Activated CD4-positive, alpha-beta T cell treated with anti-CD3 and anti-CD28 coated beads for 24 hours (primary cell): ENCODE data around the gene IFNA21.
"Not testable (repeated sequence)": the region's sequence is repeated elsewhere in the genome, so short reads cannot be mapped to it uniquely, and the experiment has no call there.

ENCODE experiments used
- DNase-seq, 2 donors: peaks; one replicate each; pipeline ENCODE4 v3.0.0-alpha.2; 2020; ENCODE audit warnings: low read depth in 2 of 2

Gene IFNA21

DNA sequence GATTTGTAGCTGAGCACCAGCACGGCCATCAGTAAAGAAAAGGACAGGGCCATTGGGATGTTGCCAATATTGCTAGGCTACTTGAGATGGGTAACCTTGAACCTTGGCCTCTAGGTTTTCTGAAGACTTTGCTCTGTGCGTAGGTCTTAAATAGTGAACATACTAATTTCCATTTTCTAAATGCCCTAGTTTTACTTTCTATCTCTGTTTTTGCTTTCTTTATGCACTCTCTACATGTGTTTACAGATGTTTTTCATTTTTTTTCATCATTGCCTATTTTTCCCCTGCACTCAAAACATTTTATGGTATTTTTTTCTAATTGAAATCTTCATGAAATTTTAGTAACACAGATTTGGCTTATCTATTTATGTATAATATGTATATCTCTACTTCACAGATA is at the start of gene IFNA21:
Gene IFNA21 (minus strand): TSS at position 101 of the 400 bp plus-strand sequence. CDS start 48 bp downstream, at position 53.
- not testable (repeated sequence) for DNase-seq

DNA sequence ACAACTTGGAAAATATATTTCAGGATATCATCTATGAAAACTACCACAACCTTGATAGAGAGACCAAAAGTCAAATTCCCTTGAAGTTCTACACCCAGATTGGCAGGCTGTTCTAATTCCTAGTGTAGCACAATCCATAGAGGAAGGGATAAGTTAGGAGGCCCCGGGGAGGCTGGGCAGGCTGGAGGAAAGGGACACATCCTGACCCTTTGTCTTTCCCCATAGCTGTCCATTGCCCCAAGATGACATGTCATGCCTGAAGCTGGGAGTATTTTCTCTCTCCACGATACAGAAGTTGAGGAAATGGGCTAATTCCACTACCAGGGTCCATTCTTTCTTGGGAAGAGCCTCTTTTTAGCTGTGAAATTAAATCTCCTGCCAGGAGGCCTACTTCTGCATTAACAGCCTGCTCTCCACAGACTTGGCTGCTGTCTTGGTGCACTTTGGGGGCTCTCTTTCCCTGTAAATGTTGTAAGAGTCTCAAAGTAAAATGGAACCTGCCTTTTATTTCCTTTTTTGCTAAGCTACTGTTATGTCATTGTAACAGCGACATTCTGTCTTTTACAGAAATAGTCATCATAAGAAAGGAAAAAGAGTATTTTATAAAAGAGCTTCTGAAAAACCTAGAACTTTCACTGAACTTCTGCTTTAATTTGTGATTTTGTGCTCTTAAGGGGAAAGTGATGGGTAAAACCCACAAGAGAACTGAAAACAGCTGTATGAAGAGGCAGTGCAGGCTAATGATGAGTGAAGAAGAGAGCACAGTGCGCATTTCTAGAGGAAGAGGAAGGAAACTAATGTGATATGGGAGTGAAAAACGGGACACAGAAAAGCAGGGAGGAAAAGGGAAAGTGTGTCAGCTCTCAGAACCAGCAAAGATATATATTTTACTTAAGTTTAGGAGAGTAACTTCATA is 47.2 kb upstream of the IFNA21 start:
- not testable (repeated sequence) for DNase-seq

DNA sequence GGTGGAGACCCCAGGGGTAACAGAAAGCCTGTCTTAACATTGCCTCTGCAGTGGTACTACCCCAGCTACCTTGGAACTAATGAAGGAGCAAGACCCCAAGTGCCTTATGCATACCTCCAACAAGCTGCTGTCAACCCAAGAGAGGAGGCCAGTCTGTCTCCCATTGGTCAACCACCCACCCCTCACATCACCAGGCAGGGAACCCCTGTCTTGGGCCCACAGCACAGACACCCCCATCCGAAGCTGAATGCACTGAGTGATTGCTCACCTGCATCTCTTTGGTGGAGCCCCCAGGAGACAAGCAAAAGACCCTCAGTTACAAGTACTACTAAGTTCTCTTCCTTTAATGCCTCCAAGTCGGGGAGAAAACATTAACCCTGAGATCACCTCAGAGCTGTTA is 45.7 kb upstream of the IFNA21 start:
- DNase-seq: not testable (repeated sequence)

DNA sequence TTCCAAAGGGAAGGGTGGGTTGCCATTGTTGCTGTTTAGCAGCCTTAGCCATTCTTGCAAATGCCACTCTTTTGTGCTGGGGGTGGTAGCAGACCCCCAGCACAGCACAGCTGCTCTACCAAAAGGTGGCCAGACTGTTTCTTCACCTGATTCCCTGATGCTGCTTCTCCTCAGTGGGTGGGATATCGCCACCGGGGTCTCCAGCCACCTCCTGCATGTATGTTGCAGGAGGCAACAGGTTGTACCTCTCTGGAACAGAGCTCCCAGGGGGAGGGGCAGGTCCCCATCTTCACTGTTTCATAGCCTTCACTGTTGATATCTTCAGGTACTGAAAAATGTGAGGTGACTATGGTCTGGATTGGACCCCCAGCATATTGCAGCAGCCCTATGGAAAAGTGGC is 44.3 kb upstream of the IFNA21 start:
- DNase-seq: not testable (repeated sequence)

DNA sequence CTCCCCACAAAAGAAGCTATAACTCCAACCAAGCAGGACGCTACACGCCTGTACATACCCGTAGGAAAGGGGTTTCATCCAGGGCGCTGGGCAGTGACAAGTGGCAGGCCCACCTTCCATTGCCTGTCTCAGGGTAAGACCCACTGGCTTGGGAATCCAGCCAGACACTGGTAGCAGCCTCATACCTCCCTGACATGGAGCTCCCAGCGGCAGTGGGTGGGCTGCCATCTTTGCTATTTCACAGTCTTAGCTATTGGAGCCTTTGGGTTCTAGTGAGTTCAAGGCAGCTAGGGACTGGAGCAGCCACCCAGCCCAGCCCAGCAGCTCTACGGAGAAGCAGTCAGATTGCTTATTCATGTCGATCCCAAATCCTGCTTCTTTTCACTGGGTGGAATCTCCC is 43.9 kb upstream of the IFNA21 start:
- no peak for DNase-seq

DNA sequence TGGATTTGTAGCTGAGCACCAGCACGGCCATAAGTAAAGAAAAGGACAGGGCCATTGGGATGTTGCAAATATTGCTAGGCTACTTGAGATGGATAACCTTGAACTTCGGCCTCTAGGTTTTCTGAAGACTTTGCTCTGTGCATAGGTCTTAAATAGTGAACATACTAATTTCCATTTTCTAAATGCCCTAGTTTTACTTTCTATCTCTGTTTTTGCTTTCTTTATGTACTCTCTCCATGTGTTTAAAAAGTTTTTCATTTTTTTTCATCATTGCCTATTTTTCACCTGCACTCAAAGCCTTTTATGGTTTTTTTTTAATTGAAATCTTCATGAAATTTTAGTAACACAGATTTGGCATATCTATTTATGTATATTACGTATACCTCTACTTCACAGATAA is 40.6 kb upstream of the IFNA21 start, which contains the start of gene IFNA10:
Gene IFNA10 (minus strand): TSS at position 101 of the 400 bp plus-strand sequence. CDS start 46 bp downstream, at position 55.
- DNase-seq: not testable (repeated sequence)

DNA sequence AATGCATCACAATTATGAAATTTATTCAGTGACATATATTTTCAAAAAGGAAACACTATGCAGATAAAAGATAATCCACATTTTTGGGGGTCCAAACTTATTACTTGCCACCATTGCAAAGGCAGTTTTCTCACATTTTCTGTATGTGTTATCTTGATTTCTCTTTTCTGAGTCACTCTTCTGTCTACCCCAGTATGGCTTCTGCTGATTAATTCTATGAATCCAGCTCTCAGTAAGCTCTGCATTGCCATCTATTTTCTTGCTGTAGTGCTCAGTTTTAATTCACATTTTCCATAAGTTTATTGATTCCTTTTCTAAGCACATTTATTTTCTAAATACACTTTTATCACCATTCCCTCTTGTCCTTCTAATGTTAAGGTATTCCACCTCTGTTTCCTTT is 38.7 kb upstream of the IFNA21 start:
- DNase-seq: no peak

DNA sequence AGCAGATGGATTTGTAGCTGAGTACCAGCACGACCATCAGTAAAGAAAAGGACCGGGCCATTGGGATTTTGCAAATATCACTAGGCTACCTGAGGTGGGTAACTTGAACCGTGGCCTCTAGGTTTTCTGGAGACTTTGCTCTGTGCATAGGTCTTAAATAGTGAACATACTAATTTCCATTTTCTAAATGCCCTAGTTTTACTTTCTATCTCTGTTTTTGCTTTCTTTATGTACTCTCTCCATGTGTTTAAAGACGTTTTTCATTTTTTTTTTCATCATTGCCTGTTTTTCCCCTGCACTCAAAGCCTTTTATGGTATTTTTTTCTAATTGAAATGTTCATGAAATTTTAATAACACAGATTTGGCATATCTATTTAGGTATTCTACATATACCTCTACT is 35.6 kb upstream of the IFNA21 start, which contains the start of gene IFNA7:
Gene IFNA7 (minus strand): TSS at position 101 of the 400 bp plus-strand sequence. CDS start 40 bp downstream, at position 61.
- DNase-seq: not testable (repeated sequence)

DNA sequence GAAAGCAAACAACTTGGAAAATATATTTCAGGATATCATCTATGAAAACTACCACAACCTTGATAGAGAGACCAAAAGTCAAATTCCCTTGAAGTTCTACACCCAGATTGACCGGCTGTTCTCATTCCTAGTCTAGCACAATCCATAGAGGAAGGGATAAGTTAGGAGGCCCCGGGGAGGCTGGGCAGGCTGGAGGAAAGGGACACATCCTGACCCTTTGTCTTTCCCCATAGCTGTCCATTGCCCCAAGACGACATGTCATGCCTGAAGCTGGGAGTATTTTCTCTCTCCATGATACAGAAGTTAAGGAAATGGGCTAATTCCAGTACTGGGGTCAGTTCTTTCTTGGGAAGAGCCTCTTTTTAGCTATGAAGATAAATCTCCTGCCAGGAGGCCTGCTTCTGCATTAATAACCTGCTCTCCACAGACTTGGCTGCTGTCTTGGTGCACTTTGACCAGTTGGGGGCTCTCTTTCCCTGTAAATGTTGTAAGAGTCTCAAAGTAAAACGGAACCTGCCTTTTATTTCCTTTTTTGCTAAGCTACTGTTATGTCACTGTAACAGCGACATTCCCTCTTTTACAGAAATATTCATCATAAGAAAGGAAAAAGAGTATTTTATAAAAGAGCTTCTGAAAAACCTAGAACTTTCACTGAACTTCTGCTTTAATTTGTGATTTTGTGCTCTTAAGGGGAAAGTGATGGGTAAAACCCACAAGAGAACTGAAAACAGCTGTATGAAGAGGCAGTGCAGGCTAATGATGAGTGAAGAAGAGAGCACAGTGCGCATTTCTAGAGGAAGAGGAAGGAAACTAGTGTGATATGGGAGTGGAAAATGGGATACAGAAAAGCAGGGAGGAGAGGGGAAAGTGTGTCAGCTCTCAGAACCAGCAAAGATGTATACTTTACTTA is 28.7 kb upstream of the IFNA21 start:
- DNase-seq: peak in 1 of 2 donors; percentile 5

DNA sequence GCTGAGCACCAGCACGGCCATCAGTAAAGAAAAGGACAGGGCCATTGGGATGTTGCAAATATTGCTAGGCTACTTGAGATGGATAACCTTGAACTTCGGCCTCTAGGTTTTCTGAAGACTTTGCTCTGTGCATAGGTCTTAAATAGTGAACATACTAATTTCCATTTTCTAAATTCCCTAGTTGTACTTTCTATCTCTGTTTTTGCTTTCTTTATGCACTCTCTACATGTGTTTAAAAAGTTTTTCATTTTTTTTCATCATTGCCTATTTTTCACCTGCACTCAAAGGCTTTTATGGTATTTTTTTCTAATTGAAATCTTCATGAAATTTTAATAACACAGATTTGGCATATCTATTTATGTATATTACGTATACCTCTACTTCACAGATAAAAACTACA is 21.0 kb upstream of the IFNA21 start, which contains the start of gene IFNA4:
Gene IFNA4 (minus strand): TSS at position 101 of the 400 bp plus-strand sequence. CDS start 56 bp downstream, at position 45.
- DNase-seq: not testable (repeated sequence)

DNA sequence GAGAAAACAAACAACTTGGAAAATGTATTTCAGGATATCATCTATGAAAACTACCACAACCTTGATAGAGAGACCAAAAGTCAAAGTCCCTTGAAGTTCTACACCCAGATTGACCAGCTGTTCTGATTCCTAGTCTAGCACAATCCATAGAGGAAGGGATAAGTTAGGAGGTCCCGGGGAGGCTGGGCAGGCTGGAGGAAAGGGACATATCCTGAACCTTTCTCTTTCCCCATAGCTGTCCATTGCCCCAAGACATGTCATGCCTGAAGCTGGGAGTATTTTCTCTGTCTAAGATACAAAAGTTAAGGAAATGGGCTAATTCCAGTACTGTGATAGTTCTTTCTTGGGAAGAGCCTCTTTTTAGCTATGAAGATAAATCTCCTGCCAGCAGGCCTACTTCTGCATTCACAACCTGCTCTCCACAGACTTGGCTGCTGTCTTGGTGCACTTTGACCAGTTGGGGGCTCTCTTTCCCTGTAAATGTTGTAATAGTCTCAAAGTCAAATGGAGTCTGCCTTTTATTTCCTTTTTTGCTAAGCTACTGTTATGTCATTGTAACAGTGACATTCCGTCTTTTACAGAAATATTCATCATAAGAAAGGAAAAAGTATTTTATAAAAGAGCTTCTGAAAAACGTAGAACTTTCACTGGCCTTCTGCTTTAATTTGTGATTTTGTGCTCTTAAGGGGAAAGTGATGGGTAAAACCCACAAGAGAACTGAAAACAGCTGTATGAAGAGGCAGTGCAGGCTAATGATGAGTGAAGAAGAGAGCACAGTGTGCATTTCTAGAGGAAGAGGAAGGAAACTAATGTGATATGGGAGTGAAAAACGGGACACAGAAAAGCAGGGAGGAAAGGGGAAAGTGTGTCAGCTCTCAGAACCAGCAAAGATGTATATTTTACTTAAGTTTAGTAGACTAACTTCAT is 16.6 kb upstream of the IFNA21 start:
- DNase-seq: not testable (repeated sequence)

DNA sequence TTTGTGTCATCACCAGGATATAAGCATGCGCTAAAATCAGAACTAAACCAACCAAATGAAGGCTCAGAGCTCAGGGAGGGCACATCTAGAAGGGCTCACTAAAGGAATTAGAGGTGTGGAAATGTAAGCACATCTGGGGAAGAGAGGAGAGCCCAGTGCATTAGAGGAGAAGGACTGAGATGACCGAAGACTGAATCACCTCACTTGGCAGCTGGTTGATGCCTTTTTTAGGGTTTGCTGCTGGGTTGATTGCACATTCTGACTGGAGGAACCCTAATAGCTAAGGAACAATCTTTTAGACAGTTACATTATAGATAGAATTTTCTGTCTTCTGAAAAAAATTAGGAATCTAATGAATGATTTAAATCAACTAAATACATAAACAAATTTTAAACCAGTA is 8.2 kb upstream of the IFNA21 start:
- DNase-seq: no peak

DNA sequence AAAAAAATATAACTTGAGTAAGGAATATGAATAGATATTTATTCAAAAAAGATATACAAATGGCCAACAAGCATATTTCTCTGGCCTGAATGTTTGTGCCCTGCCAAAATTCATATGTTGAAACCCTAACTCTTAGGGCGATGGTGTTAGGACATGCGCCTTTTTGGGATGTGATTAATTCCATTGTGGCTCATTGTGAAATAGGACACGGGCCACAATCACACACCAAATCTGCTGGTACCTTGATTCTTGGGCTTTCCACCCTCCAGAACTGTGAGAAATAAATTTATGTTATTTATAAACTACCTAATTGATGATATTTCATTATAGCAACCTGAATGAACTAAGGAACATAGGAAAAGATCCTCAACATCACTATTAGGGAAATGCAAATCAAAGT is 5.7 kb upstream of the IFNA21 start:
- no peak for DNase-seq

DNA sequence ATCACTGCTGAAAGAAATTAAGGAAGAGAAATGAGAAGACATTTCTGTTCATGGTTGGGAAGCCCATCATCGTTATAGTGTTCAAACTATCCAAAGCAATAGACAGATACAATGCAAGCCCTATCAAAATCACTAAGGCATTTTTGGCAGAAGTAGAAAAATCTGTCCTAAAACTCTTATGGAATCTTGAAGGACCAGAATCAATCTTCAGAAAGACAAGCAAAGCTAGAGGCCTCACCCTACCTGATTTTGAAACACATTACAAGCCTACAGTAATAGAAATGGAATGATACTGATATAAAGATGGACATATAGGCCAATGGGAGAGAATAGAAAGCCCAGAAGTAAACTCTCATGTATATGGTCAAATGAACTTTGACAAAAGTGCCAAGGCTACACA is 4.9 kb upstream of the IFNA21 start:
- DNase-seq: no peak

DNA sequence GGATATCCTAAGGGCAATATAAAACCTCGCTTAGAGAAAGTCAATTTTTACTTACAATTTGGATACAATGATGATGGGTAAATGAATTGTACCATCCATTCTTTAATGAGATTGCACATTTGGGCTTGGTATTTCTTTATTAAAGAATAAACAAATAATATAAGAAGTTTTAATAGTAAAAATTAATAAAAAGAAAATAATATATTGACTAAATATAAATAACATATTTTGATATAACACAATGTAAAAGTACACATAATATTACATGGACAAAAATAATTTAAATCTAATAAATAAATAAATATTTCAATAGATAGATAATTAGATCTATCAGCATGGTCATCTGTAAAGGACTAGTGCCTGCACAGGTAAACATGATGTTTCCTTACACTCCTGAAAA is 944 bp downstream of the IFNA21 start:
- DNase-seq: no peak

DNA sequence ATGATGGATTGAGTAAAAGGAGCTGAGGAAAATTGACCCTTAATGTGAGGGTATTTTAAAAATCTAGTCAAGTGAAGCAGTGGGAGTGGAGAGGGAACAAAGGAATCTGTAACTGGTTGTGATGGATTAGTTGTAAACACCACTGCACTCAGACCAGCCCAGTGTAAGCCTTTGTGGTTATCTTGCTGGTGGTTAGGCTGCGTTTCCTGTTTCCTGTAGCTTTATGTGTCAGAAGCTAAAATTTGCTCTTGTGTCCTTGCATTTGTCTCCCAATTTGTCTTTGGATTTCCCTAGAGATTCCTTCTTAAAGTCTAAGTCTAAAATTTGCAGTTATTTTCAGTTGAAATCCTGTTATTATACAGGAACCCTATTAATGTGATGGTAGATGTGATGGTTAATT is 6.3 kb downstream of the IFNA21 start:
- DNase-seq: no peak

DNA sequence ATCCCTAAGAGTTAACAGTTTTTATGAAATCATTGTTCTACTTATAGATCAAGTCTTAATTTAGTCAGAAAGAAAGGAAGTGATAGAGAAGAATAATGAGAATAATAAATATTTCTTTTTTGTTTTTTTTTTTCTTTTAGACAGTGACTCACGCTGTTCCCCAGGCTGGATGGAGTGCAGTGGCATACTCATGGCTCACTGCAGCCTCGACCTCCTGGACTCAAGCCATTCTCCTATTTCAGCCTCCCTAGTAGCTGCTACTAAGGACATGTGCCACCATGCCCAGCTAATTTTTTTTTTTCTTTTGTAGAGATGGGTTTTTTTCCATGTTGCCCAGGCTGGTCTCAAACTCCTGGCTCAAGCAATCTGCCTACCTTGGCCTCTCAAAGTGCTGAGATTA is 11.0 kb downstream of the IFNA21 start:
- DNase-seq: no peak

DNA sequence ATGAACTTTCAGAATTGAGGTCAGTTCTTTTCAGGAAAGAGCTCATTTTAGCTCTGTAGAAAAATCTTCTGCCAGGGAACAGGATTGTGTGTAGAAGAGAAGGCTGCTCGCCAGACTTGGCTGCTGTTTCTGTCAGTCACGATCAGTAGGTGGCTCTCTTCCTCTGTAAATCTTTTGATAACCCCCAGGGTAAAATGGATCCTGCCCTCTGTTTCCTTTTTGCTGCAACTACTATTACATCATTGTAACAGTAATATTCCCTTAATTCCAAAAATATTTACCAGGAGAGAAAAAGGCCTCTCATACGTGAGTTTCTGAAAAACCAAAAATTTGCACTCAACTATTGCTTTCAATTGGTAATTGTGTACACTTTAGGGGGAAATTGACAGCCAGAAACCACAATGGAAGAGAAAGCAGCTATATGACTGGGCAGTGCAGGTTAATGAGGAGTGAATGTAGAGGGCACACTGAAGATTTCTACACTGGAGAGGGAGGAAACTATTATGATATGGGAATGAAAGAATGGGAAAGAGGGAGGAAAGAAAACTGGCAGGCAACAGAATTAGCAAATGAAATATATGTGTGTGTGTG is 12.3 kb downstream of the IFNA21 start:
- no peak for DNase-seq

DNA sequence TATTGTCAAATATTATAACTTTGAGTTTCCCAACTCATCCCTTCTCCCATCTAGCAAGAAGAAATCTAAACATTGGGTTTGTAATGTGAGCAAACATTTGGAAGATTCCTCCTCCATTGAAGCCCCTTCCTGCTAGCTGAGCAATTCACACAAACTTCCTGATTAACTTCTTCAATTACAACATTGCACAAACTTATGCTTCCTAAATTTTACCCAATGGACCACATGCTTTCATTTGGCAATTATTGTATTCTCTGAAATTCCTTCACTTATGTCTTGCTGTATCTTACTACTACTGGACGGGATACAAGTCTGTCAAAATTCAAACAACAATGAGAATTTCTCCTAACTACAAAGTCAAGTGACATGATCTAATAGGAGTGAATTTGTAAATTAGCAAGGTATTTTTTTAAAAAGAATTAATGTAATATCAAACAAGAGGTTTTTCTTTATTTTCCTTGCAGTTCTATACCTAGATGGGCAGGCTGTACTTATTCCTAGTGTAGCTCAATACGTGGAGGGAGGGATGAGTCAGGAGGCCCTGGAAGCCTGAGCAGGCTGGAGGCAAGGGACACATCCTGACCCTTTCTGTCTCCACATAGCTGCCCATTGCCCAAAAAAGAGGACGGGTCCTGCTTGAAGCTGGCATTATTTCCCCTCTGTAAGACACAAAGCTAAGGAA is 13.0 kb downstream of the IFNA21 start:
- no peak for DNase-seq

DNA sequence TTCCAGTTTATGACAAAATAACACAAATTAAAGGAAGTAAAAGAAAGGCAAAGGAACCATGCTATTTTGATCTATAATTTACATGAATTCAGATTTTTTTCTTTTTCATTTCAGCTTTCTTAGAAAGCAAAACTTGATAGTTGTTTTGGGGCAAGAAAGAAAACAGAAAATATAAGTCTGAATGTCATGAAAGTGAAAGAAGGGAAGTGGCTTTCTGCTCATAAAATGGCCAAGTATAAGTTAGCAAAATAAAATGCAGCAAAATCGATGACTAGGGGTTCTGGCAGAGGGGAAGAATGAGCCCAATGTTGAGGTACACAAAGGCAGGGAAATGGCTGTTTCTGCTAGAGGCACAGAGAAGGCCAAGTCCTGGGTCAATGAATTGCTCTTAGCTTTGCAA is 21.9 kb downstream of the IFNA21 start:
- no peak for DNase-seq
